Panc1 (cell line): ENCODE data around the gene LAMP5.

ENCODE experiments used
- POLR2AphosphoS5 ChIP-seq: IDR thresholded peaks from 2 replicates; pipeline ENCODE4 v1.6.1; 2012; ENCODE audit warnings: mild to moderate bottlenecking, low read depth, low read length, moderate library complexity
- SIN3A ChIP-seq: IDR thresholded peaks from 2 replicates; pipeline ENCODE4 v1.6.1; 2012; ENCODE audit warnings: low read depth, mild to moderate bottlenecking, low read length, moderate library complexity, borderline replicate concordance; ENCODE audit not compliant: insufficient read depth
- TF ChIP-seq, protein P1 (sequence below): fragments of 450-650 bp; IDR thresholded peaks from 2 replicates; pipeline ENCODE4 v1.5.1; 2017; ENCODE audit warnings: mild to moderate bottlenecking

DNA sequence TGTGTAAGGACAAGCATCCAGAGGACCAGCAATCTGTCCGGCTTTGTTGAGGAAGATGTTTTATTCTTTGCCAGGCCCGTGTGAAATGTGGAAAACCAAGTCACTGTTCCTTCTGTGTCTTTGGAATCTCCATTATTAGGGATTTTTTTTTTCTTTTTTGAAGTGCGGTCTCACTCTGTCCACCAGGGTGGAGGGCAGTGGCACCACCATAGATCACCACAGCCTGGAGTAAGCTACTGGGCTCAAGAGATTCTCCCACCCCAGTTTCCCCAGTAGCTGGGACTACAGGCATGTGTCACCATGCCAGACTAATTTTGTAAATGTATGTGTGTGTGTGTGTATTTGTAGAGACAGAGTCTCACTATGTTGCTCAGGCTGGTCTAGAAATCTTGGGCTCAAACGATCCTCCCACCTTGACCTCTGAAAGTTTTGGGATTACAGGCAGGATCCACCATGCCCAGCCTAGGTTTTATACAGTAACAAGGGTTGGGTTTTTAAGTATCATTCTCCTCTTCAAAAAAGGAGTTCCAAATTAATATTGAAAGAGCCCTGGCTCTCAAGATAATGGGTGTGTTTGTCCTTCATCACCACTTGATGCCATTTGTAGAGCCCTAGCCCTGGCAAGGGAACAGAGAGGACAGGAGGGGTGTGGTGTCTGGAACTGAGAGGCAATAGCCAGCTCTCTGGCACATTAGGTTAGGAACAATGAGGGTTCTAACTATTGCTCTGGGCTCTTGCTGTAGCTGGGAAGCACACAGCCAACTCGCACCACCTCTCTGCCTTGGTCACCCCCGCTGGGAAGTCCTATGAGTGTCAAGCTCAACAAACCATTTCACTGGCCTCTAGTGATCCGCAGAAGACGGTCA, 3.1 kb downstream of the LAMP5 start:
- TF ChIP-seq POLR2AphosphoS5 (no peak), SIN3A (no peak)
- TF ChIP-seq, protein P1, sequence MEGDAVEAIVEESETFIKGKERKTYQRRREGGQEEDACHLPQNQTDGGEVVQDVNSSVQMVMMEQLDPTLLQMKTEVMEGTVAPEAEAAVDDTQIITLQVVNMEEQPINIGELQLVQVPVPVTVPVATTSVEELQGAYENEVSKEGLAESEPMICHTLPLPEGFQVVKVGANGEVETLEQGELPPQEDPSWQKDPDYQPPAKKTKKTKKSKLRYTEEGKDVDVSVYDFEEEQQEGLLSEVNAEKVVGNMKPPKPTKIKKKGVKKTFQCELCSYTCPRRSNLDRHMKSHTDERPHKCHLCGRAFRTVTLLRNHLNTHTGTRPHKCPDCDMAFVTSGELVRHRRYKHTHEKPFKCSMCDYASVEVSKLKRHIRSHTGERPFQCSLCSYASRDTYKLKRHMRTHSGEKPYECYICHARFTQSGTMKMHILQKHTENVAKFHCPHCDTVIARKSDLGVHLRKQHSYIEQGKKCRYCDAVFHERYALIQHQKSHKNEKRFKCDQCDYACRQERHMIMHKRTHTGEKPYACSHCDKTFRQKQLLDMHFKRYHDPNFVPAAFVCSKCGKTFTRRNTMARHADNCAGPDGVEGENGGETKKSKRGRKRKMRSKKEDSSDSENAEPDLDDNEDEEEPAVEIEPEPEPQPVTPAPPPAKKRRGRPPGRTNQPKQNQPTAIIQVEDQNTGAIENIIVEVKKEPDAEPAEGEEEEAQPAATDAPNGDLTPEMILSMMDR: no peak
